LNCAP (cell line): Measurements from ENCODE around the gene THRAP3.

Source experiments
- TF ChIP-seq, protein P1 (sequence below): fragments of 450-650 bp; IDR thresholded peaks from 2 replicates; pipeline ENCODE4 v1.5.1; 2017; ENCODE audit warnings: mild to moderate bottlenecking

The THRAP3 gene, protein sequence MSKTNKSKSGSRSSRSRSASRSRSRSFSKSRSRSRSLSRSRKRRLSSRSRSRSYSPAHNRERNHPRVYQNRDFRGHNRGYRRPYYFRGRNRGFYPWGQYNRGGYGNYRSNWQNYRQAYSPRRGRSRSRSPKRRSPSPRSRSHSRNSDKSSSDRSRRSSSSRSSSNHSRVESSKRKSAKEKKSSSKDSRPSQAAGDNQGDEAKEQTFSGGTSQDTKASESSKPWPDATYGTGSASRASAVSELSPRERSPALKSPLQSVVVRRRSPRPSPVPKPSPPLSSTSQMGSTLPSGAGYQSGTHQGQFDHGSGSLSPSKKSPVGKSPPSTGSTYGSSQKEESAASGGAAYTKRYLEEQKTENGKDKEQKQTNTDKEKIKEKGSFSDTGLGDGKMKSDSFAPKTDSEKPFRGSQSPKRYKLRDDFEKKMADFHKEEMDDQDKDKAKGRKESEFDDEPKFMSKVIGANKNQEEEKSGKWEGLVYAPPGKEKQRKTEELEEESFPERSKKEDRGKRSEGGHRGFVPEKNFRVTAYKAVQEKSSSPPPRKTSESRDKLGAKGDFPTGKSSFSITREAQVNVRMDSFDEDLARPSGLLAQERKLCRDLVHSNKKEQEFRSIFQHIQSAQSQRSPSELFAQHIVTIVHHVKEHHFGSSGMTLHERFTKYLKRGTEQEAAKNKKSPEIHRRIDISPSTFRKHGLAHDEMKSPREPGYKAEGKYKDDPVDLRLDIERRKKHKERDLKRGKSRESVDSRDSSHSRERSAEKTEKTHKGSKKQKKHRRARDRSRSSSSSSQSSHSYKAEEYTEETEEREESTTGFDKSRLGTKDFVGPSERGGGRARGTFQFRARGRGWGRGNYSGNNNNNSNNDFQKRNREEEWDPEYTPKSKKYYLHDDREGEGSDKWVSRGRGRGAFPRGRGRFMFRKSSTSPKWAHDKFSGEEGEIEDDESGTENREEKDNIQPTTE

DNA sequence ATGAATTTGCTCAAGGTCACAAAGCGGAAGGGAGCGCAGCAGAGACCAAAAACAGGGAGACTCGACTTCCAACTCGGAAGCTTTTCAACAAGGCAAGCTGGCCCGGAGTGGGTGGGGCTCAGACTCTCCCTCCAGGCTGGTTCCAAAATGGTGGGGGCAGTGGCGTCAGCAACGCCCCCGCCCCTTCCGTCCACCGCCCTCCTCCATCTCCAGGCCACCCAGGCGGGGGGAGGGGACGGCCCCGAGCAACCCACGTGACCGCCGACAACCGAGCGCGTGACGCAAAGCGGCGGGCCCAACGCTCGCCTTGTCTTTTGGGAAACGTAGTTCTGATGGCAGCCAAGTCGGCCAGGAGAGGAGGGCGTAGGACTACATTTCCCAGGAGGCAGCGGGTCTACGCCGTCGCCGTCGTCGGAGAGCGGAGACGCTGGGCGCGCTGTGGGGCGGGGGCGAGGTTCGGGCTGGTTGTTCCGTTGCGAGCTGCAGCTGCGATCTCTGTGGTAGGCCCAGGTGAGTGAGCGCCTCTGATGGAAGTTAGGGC, at the start of gene THRAP3:
Gene THRAP3 (plus strand): TSS at position 448 of the 541 bp plus-strand sequence. CDS start 58,121 bp downstream, outside the sequence.
- TF ChIP-seq, protein P1, sequence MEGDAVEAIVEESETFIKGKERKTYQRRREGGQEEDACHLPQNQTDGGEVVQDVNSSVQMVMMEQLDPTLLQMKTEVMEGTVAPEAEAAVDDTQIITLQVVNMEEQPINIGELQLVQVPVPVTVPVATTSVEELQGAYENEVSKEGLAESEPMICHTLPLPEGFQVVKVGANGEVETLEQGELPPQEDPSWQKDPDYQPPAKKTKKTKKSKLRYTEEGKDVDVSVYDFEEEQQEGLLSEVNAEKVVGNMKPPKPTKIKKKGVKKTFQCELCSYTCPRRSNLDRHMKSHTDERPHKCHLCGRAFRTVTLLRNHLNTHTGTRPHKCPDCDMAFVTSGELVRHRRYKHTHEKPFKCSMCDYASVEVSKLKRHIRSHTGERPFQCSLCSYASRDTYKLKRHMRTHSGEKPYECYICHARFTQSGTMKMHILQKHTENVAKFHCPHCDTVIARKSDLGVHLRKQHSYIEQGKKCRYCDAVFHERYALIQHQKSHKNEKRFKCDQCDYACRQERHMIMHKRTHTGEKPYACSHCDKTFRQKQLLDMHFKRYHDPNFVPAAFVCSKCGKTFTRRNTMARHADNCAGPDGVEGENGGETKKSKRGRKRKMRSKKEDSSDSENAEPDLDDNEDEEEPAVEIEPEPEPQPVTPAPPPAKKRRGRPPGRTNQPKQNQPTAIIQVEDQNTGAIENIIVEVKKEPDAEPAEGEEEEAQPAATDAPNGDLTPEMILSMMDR = no peak

DNA sequence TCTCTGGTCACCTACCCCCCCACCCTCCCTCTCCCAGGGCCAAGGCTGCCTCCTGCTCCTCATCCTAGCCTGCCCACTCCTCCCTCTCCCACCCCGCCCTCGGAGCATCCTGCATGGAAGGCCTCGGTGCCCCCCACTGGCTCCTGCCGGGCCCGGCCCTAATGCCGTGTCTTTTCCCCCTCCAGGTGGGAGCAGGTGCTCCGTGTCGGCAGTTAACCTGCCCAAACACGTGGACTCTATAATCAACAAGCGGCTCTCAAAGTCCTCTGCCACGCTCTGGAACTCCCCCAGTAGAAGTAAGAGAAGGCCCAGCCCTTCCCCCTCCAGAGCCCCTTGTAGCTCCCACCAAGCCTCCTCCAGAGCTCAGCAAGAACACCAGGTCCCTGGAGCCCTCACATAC, 49.5 kb upstream of the THRAP3 start:
- TF ChIP-seq, protein P1 = no peak

DNA sequence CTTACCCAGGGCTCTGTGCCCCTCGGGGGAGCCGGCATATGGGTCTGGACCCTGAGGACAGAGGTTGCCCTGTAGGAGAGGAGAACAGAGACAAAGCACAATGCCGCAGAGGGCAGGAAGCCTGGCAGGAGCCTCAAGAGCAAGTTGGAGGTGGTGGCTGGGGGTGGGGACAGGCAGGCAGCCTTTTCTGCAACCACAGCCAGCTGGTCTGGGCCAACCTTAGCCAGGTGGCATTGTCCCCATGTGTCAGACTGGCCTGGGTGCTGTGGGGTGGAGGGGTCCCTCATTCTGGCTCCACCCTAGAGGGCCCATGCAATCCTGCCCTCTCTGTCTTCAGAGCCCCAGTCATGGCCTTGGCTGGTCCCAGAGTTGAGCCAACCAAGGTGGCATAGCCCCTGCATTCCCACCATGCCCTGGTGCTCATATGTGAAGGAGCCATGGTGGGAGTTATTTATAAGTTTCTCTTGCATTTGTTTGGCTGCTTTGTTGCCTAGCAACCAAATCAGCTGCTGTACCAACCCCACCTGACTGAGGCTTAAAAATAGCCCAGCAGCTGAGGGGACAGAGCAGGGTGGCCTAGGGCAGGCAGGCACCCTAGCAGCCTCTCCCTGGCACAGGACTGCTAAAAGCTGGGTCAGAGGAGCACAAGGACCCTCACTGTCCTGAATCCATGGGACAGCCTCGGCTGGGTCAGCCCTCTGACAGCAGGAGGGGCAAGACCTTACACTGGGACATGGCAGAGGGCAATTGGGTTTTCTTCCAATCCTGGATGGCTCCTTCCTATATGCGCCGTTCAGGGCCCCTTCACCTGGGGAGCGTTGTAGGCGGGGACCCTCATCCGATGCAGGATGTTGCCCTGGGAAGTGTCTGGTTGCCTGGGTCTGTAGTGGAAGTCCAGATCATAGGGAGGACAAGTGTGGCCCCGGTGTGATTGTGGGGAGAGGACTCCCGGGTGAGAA, 48.8 kb upstream of the THRAP3 start:
- TF ChIP-seq, protein P1 = no peak

DNA sequence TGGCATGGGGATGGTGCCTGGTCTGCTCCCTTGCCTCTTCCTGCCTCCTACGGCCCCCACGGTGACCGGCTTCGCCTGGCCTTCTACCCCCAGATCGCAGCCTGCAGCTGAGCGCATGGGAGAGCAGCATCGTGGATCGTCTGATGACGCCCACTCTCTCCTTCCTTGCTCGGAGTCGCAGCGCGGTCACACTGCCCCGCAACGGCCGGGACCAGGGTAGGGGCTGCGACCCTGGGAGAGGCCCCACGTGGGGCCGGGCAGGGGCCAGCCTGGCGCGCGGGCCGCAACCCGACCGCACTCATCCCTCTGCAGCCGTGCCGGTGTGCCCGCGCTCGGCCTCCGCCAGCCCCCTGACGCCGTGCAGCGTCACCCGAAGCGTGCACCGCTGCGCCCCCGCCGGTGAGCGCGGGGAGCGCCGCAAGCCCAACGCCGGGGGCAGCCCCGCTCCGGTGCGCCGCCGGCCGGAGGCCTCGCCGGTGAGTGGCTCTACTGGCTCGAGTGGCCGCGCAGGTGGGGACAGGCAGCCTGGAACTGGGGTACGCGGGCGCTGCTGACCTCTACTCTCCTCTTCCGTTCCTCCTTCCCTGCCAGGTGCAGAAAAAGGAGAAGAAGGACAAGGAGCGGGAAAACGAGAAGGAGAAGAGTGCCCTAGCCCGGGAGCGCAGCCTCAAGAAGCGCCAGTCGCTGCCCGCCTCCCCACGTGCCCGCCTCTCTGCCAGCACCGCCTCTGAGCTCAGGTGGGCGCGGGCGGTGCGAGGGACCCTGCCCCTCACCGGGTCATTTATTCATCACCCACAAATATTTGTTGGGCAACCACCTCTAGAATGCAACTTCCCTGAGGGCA, 47.9 kb upstream of the THRAP3 start:
- TF ChIP-seq, protein P1 = no peak

DNA sequence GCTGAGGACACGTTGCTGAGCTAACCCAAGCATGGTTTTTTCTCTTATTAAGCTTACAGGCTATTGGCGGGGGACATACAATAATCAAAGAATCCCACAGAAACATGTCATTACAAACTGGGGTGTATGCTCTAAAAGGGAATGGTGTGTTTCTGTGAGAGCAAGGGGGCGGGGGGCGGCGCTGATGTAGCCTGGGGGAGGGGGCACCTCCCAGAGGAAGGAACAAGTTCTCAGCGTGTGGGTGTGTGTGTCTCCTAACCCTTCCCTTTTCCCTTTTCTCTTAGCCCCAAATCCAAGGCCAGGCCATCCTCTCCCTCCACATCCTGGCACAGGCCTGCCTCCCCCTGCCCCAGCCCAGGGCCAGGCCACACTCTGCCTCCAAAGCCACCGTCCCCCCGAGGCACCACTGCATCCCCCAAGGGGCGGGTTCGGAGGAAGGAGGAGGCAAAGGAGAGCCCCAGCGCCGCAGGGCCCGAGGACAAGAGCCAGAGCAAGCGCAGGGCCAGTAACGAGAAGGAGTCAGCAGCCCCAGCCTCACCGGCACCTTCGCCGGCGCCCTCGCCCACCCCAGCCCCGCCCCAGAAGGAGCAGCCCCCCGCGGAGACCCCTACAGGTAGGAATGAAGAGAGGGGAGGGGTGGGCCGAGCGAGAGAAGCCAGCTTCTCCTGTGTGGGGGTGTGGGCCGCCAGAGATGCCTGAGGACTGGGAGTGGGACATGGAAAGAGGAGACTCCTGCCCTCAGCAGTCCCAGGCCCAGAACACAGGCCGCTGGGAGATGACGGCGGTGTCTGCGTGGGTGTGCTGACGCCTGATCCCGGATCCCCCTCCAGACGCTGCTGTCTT, 46.4 kb upstream of the THRAP3 start:
- TF ChIP-seq, protein P1 = no peak
